Ascending aorta (tissue), 2 donors: ENCODE data around the gene BIRC7. TPM values are rescaled to one million over a fixed set of nuclear protein-coding genes. Genes with fewer than 3 reads are reported as not detected.

ENCODE experiments used
- DNase-seq, 2 donors: peaks; one replicate each; pipeline ENCODE4 v3.0.0-alpha.2; 2019; ENCODE audit warnings: low spot score in 2 of 2
- H3K27ac ChIP-seq, 2 donors: fragments of 200-600 bp; sonication (generic); one replicate each; pipeline ENCODE4 v1.5.1; 2016 to 2017; ENCODE audit warnings: mild to moderate bottlenecking in 1 of 2
- H3K27me3 ChIP-seq: fragments of 200-600 bp; sonication (generic); one replicate; pipeline ENCODE4 v1.5.1; 2017
- H3K36me3 ChIP-seq, 2 donors: fragments of 200-600 bp; sonication (generic); one replicate each; pipeline ENCODE4 v1.5.1; 2016
- H3K4me1 ChIP-seq, 2 donors: fragments of 200-600 bp; sonication (generic); one replicate each; pipeline ENCODE4 v1.5.1; 2016 to 2017; ENCODE audit warnings: mild to moderate bottlenecking in 1 of 2
- H3K4me3 ChIP-seq, 2 donors: fragments of 200-600 bp; sonication (generic); one replicate each; pipeline ENCODE4 v1.5.1; 2016 to 2017; ENCODE audit warnings: mild to moderate bottlenecking in 1 of 2
- H3K9me3 ChIP-seq, 2 donors: fragments of 200-600 bp; sonication (generic); one replicate each; pipeline ENCODE4 v1.5.1; 2016
- CTCF ChIP-seq, 3 experiments: fragments of 200-600 bp in 2 of 3; fragments of 450-650 bp in 1 of 3; sonication (generic) in 2 of 3; IDR thresholded peaks; one replicate each; pipeline ENCODE4 v1.5.1; 2016 to 2019; ENCODE audit warnings: antibody characterized with exemption in 3 of 3, mild to moderate bottlenecking in 1 of 3, moderate library complexity in 1 of 3
- intact Hi-C: fragments of 100-400 bp; cut with DNase I; formaldehyde crosslinking; loops from one replicate; pipeline ENCODE4 v1.15.1; 2023
- total RNA-seq: library from RNA; depleted of rRNA; stranded (reverse); fragments of >200 nt; gene quantifications from one replicate; pipeline ENCODE4 v1.1.0, GENCODE V29; 2016

The BIRC7 gene
- total RNA-seq, 1 donor from 2014 or later: not detected

- H3K4me1 ChIP-seq: peaks cover 6 to 17% of the 10 kb centered on the region in 2 donors
- no peaks in the 10 kb centered on the region for H3K9me3 ChIP-seq
- no peaks in the 10 kb centered on the region for H3K27me3 ChIP-seq
- peak overlapping the region; percentile 52 to 56 for H3K27ac ChIP-seq
- peak overlapping the region; percentile 91 to 99 for H3K4me3 ChIP-seq
- DNase-seq: no peak
- intact Hi-C loops: loop anchor here (5.0 kb wide), 1 partner anchor 1151 kb away; the partner anchor contains the start of gene LSM14B
- TF ChIP-seq CTCF (IDR thresholded peaks at IDR 0.05): no peak
- peaks cover 20 to 22% of the 10 kb centered on the region in 2 donors for H3K36me3 ChIP-seq
Observed at GRCh38 chr20:63273059-63273579, 37.4 kb downstream of the BIRC7 start.

- Histone ChIP-seq H3K36me3 (peaks cover 26 to 29% of the 10 kb centered on the region in 2 donors), H3K27me3 (no peaks in the 10 kb centered on the region), H3K4me3 (peak overlapping the region; percentile 91 to 99), H3K4me1 (peaks cover 6 to 17% of the 10 kb centered on the region in 2 donors), H3K9me3 (no peaks in the 10 kb centered on the region), H3K27ac (no peak overlapping the region)
- no peak for DNase-seq
- TF ChIP-seq CTCF (IDR thresholded peaks at IDR 0.05): no peak
- intact Hi-C loops: loop anchor here (5.0 kb wide), 1 partner anchor 1152 kb away; the partner anchor contains the start of gene LSM14B
Observed at GRCh38 chr20:63273635-63274380, 38.1 kb downstream of the BIRC7 start.

GRCh38 chr20:63274381-63275228 lies 38.9 kb downstream of the BIRC7 start:
- TF ChIP-seq CTCF (IDR thresholded peaks at IDR 0.05): no peak
- intact Hi-C loops: loop anchor here (5.0 kb wide), 1 partner anchor 1152 kb away; the partner anchor contains the start of gene LSM14B
- no peak for DNase-seq
- Histone ChIP-seq H3K9me3 (no peaks in the 10 kb centered on the region), H3K27ac (no peak overlapping the region), H3K4me3 (no peak overlapping the region), H3K4me1 (peaks cover 6 to 17% of the 10 kb centered on the region in 2 donors), H3K36me3 (peaks cover 34 to 37% of the 10 kb centered on the region in 2 donors), H3K27me3 (no peaks in the 10 kb centered on the region)

- TF ChIP-seq CTCF (IDR thresholded peaks at IDR 0.05): no peak
- DNase-seq: no peak
- Histone ChIP-seq H3K4me3 (no peak overlapping the region), H3K36me3 (peaks cover 41 to 48% of the 10 kb centered on the region in 2 donors), H3K27ac (no peak overlapping the region), H3K4me1 (peaks cover 6 to 17% of the 10 kb centered on the region in 2 donors), H3K27me3 (no peaks in the 10 kb centered on the region), H3K9me3 (no peaks in the 10 kb centered on the region)
- intact Hi-C loops: no loop called here
Observed at GRCh38 chr20:63275825-63276224, 40.1 kb downstream of the BIRC7 start.

- no peaks in the 10 kb centered on the region for H3K9me3 ChIP-seq
- intact Hi-C loops: no loop called here
- no peaks in the 10 kb centered on the region for H3K27me3 ChIP-seq
- H3K4me1 ChIP-seq: peaks cover 4 to 16% of the 10 kb centered on the region in 2 donors
- H3K36me3 ChIP-seq: peaks cover 53 to 59% of the 10 kb centered on the region in 2 donors
- no peak for TF ChIP-seq CTCF (IDR thresholded peaks at IDR 0.05)
- H3K4me3 ChIP-seq: no peak overlapping the region
- DNase-seq: no peak
- no peak overlapping the region for H3K27ac ChIP-seq
Observed at GRCh38 chr20:63276956-63277355, 41.3 kb downstream of the BIRC7 start.
